COLO668 (cell line): ENCODE measurements around the gene ADCY9.
"Not testable (repeated sequence)": the region's sequence is repeated elsewhere in the genome, so short reads cannot be mapped to it uniquely, and the experiment has no call there.

Experiments
- DNase-seq: peaks from one replicate; lab custom pipeline; 2025; ENCODE audit not compliant: unreplicated experiment; lab: John Stamatoyannopoulos, UW

The ADCY9 gene

GRCh38 chr16:4071686-4072561, 44.3 kb downstream of the ADCY9 start:
- no peak for DNase-seq

- DNase-seq, result no peak
These were observed 45.3 kb downstream of the ADCY9 start for GRCh38 chr16:4070936-4071335.

DNA sequence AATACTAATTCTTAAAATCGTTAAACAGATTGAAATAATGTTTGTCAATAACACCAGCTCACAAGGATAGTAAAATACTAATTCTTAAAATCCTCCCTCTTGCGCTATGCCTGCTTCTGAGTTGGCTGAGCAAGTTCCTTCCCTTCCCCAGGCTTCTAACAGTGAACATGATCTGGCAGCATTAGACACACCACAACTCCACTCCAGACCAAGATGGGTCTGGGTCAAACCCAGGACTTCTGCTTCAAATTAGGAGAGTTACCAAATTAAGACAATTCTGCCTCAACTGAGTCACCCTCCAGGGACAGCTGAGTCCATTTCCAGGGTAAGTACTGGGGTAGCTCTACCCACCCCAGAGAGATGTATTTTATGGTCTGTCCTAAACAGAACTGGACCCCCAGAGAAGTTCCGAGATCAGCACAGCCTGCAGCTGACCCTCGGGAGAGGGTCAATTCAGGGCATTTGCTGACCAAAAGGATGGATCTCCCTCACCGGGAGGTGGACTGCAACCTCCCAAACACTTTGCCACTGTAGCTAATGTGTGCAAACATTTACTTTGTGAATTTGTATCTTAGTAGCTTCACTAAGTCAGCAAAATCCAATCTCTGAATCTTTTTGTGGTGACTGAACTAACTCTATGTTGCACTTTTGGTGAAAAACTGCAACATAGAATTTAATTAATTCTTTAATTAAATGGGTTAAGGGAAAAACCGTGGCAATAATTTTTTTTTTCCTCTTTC, 48.8 kb downstream of the ADCY9 start:
- no peak for DNase-seq

DNA sequence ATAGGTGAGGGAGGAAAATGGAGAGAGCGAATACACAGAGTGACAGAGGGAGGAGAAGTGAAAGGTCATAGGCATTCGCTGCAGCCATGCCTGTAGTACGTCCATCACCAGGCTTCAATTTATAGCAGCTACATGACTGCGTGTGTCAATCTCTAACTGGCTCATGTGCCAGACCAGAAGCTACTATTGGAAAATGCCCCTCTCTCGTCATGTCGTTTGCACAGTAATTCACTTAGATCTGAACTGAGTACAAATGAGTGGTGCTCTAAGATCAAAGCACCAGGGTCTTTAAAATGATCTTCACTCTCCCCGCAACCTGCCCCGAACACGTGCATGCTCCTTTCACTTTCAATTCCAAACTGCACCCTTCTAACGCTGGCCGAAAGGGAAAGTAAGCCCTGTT, 51.3 kb downstream of the ADCY9 start:
- DNase-seq, result no peak

DNA sequence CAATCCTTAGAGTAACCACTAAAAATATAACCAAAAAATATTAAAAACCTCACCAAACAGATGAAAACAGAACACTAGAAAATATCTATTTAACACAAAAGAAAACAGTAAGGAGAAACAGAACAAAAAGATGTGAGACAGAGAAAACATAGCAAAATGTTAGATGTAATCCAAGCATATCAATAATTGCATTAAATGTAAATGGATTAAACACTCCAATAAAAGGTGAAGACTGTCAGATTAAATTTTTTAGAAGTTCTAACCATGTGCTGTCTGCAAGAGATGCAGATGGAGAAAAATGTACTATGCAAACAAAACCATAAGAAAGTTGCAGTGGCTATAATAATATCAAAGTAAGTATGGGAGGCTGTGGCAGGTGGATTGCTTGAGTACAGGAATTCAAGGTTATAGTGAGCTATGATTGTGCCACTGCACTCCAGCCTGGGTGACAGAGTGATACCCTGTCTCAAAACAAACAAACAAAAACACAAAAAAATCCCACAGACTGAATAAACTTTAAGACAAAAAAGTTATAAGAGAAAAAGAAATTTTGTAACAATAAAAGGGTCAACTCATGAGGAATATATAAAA, 53.9 kb downstream of the ADCY9 start:
- no peak for DNase-seq

DNA sequence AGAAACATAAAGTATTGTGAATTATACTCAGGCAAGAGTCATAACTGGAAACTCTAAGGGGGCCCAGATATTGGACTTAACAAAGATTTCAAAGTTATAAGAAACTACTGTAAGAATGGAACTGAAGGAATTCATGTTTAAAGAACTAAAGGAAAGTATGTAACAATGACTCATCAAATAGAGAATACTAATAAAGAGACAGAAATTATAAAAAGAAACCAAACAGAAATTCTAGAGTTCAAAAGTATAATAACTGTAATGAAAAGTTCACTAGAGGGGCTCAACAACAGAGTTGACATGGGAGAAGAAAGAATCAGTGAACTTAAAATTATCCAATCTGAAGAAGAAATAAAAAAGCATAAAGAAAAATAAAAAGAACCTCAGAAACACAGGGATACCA, 55.4 kb downstream of the ADCY9 start:
- DNase-seq, result no peak

DNA sequence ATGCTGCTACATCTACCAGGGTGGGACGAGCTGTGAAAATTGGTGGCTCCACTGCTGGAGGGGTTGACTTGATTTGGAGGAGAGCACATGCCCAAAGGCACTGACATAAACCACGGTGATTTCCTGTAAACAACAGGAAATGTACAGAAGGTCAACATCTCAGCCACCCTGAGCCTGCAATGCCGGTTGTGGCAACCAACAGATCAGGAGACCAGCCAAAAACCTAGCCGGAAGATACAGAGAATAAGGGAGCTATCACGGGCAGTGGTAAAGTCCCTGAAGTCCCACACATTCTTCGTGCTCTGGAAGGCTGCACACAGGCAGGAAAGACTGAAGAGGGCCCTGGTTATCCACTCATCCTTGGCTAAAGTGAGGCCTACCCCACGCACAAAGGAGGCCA, 56.2 kb downstream of the ADCY9 start:
- no peak for DNase-seq

GRCh38 chr16:4058386-4058785, 57.9 kb downstream of the ADCY9 start:
- no peak for DNase-seq

GRCh38 chr16:4057439-4057877, 58.8 kb downstream of the ADCY9 start:
- no peak for DNase-seq

DNA sequence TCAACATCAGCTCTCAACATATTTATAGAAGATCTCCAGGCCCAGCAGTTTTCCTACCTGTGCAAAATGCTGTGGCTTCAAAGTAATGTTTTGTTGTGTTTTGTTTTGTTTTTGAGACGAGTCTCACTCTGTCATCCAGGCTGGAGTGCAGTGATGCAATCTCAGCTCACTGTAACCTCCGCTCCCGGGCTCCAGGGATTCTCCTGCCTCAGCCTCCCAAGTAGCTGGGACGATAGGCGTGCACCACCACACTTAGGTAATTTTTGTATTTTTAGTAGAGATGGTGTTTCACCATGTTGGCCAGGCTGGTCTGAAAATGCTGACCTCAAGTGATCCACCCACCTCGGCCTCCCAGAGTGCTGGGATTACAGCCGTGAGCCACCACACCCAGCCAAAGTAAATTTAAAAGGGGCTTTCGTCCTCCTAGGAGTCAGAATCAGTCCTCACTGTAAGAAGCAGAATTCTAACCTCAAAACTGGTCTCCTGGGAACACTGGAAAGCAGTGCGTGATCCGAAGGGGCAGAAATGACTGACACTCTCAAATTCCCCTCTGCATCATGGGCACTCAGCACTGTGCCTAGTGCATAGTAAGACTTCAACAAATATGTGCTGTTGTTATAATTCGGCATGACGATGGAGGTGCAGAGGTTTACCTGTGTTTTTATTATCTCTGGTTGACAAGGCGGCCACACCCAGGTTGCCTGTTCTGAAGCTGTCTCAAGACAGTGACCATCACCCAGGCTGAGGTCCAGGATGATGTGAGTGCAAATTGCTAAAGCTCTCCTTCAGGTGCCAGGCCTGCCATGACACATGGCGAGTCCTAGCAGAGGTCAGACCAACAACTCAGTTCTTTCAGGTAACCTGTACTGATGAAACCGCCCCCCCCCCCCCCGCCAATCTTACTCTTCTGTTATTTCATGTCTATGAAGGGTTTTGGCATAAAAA, 59.8 kb downstream of the ADCY9 start:
- DNase-seq, result no peak

GRCh38 chr16:4055748-4056147, 60.5 kb downstream of the ADCY9 start:
- DNase-seq, result no peak

GRCh38 chr16:4053301-4053845, 62.9 kb downstream of the ADCY9 start:
- peak; percentile 88 for DNase-seq

DNA sequence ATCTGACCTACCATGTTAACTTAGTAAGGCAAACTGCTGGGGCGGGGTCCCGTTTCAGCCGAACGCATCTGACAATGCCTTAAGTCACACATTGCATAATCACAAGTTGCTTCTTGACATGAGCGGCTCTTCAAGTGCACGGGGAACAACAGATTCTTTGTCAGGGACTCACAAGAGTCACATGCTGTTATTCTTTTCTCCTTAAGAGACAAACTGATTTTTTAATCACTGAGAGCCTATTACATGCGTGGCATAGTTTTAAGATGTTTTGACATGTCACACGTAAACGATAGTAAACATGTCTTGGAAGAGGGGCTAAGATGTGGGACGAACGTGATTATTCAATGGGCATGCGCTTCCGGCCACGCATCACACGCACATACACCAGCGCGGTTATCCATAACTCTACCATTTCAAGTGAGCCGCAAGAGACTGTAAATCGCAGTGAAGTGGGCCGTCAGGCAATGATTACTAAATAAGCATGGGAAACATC, 63.4 kb downstream of the ADCY9 start:
- DNase-seq, result peak; percentile 60

DNA sequence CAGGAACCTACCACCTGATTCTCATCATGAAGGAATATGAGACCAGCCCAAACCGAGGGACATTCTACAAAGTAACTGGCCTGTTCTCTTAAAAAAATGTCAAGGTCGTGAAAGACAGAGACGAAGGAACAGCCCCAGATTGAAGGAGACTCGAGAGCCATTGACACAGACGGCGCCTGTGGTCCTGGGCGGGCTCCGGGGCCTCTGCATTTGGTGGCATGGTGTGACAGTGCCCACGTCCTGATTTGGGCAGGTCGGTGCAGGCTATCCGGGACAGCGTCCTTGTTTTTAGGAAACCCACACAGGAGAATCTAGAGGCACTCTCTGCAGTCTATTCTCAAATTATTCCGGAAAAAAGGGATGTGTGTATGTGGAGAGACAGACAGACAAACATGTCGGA, 64.1 kb downstream of the ADCY9 start:
- no peak for DNase-seq

DNA sequence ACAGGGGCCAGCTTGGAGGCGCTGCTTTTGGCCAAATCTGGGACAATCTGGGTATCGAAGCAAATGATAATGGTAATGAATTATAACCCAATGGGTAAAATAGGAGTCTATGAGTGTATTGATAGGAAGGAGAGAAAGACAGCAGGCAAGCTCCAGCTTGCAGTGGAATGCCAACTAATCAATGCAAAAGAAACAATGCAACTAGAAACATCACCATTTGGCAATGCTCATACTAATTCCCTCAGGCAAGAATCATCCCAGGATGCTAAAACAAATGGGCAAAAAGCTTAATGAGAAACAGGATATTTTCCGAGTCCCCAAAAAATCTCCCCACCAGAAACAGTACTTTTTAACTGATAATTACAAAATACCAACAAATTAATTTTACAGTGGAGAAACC, 64.7 kb downstream of the ADCY9 start:
- no peak for DNase-seq

DNA sequence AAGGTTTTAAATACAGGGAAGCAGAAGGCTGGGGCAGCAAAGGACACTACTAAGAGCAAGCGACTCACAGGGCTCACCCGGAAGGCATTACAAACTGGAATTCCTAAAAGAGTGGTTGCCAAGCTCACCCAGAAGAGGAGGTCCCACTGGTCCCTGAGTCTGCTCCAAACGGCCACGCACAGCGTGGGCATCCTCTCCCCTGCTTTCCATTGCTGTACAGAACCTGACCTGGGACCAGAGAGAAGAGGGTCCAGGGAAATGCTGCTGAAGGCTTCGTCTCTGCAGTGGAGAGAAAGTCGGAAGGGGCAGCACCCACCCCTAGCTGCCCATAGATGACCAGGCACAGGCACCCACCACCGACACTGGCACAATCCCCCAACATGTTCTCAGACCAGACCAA, 67.2 kb downstream of the ADCY9 start:
- DNase-seq, result no peak

GRCh38 chr16:4048481-4048880, 67.8 kb downstream of the ADCY9 start:
- DNase-seq, result no peak

DNA sequence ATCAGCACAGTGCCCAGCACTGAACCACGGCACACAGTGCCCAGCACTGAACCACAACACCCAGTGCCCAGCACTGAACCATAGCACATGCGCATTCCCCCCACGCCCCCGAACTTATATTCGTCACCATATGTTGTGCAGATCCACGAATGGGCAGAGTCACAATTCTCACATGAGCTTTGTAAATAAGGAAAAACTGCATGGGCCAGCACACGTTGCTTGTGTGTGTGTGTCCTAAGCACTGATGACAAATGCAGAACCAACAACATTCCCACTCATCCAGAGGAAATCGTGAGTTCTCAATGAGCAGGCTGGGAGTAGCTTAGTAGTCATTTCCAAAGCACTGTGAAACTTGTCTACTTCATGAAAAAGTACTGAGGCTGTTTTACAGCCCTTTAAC, 70.0 kb downstream of the ADCY9 start:
- DNase-seq, result no peak

DNA sequence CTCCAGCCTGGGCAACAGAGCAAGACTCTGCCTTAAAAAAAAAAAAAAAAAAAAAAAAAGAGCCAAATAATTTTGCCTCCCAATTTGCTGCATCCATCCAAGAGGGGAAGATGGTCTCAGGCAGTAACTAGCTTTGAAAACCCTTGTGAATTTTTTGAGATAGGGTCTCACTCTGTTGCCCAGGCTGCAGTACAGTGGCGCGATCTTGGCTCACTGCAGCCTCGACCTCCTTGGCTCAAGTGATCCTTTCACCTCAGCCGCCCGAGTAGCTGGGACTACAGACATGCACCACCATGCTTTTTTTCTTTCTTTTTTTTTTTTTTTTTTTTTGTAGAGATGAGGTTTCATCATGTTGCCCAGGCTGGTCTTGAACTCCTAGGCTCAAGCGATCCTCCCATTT, 70.7 kb downstream of the ADCY9 start:
- not testable (repeated sequence) for DNase-seq

GRCh38 chr16:4042581-4042980, 73.7 kb downstream of the ADCY9 start:
- no peak for DNase-seq
